ENCODE data around the gene RCHY1.
"Not testable (repeated sequence)": the region's sequence is repeated elsewhere in the genome, so short reads cannot be mapped to it uniquely, and the experiment has no call there.

RCHY1 gene

GRCh38 chr4:75542824-75543223 is 28.6 kb upstream of the RCHY1 start:
- no peak overlapping the region for H3K4me3 ChIP-seq (ENCODE audit: low read depth, low read length)
- H3K27me3 ChIP-seq (ENCODE audit: insufficient read depth, low read length), result no peaks in the 10 kb centered on the region
- no peak overlapping the region for H2AFZ ChIP-seq (ENCODE audit: low read length, unreplicated experiment)
- peak overlapping the region; percentile 25; the same call in 1 of the 2 replicates for H3K27ac ChIP-seq (ENCODE audit: low read depth, low read length)
- peaks cover 14% of the 10 kb centered on the region for H3K4me1 ChIP-seq (ENCODE audit: control insufficient read depth, insufficient read depth, low read length, unreplicated experiment)
- H3K79me2 ChIP-seq (ENCODE audit: control insufficient read depth, insufficient read depth, low read length, unreplicated experiment), result no peaks in the 10 kb centered on the region
- no peaks in the 10 kb centered on the region; the same call in 1 of the 2 replicates for H3K36me3 ChIP-seq (ENCODE audit: insufficient read depth, low read length)

GRCh38 chr4:75537308-75537707 is 23.1 kb upstream of the RCHY1 start:
- H3K4me1 ChIP-seq (ENCODE audit: control insufficient read depth, insufficient read depth, low read length, unreplicated experiment); H3K4me3 ChIP-seq (ENCODE audit: low read depth, low read length); H3K27ac ChIP-seq (ENCODE audit: low read depth, low read length); H3K79me2 ChIP-seq (ENCODE audit: control insufficient read depth, insufficient read depth, low read length, unreplicated experiment); H3K27me3 ChIP-seq (ENCODE audit: insufficient read depth, low read length); H2AFZ ChIP-seq (ENCODE audit: low read length, unreplicated experiment); H3K36me3 ChIP-seq (ENCODE audit: insufficient read depth, low read length): not testable (repeated sequence)

GRCh38 chr4:75533926-75534325 is 19.7 kb upstream of the RCHY1 start:
- not testable (repeated sequence) for H3K27ac ChIP-seq (ENCODE audit: low read depth, low read length); H3K27me3 ChIP-seq (ENCODE audit: insufficient read depth, low read length); H3K4me1 ChIP-seq (ENCODE audit: control insufficient read depth, insufficient read depth, low read length, unreplicated experiment); H3K4me3 ChIP-seq (ENCODE audit: low read depth, low read length); H3K79me2 ChIP-seq (ENCODE audit: control insufficient read depth, insufficient read depth, low read length, unreplicated experiment); H2AFZ ChIP-seq (ENCODE audit: low read length, unreplicated experiment)
- H3K36me3 ChIP-seq (ENCODE audit: insufficient read depth, low read length), result peaks cover 32% of the 10 kb centered on the region

- not testable (repeated sequence) for H2AFZ ChIP-seq (ENCODE audit: low read length, unreplicated experiment); H3K27ac ChIP-seq (ENCODE audit: low read depth, low read length); H3K4me1 ChIP-seq (ENCODE audit: control insufficient read depth, insufficient read depth, low read length, unreplicated experiment); H3K27me3 ChIP-seq (ENCODE audit: insufficient read depth, low read length); H3K4me3 ChIP-seq (ENCODE audit: low read depth, low read length); H3K79me2 ChIP-seq (ENCODE audit: control insufficient read depth, insufficient read depth, low read length, unreplicated experiment)
- H3K36me3 ChIP-seq (ENCODE audit: insufficient read depth, low read length), result peaks cover 32% of the 10 kb centered on the region
Observed at GRCh38 chr4:75533339-75533887, 19.2 kb upstream of the RCHY1 start.

- not testable (repeated sequence) for H2AFZ ChIP-seq (ENCODE audit: low read length, unreplicated experiment); H3K27ac ChIP-seq (ENCODE audit: low read depth, low read length); H3K4me3 ChIP-seq (ENCODE audit: low read depth, low read length); H3K4me1 ChIP-seq (ENCODE audit: control insufficient read depth, insufficient read depth, low read length, unreplicated experiment); H3K27me3 ChIP-seq (ENCODE audit: insufficient read depth, low read length); H3K79me2 ChIP-seq (ENCODE audit: control insufficient read depth, insufficient read depth, low read length, unreplicated experiment)
- H3K36me3 ChIP-seq (ENCODE audit: insufficient read depth, low read length), result peaks cover 45% of the 10 kb centered on the region
Observed at GRCh38 chr4:75531536-75532143, 17.4 kb upstream of the RCHY1 start.

- no peaks in the 10 kb centered on the region for H3K79me2 ChIP-seq (ENCODE audit: control insufficient read depth, insufficient read depth, low read length, unreplicated experiment)
- H3K36me3 ChIP-seq (ENCODE audit: insufficient read depth, low read length), result peaks cover 49% of the 10 kb centered on the region
- no peaks in the 10 kb centered on the region for H3K4me1 ChIP-seq (ENCODE audit: control insufficient read depth, insufficient read depth, low read length, unreplicated experiment)
- no peak overlapping the region for H2AFZ ChIP-seq (ENCODE audit: low read length, unreplicated experiment)
- no peak overlapping the region for H3K4me3 ChIP-seq (ENCODE audit: low read depth, low read length)
- H3K27me3 ChIP-seq (ENCODE audit: insufficient read depth, low read length), result no peaks in the 10 kb centered on the region
- no peak overlapping the region for H3K27ac ChIP-seq (ENCODE audit: low read depth, low read length)
Observed at GRCh38 chr4:75530556-75531322, 16.5 kb upstream of the RCHY1 start.

GRCh38 chr4:75527482-75527881 is 13.3 kb upstream of the RCHY1 start:
- no peak overlapping the region for H2AFZ ChIP-seq (ENCODE audit: low read length, unreplicated experiment)

GRCh38 chr4:75525910-75526309 is 11.7 kb upstream of the RCHY1 start:
- H2AFZ ChIP-seq (ENCODE audit: low read length, unreplicated experiment), result no peak overlapping the region
- peaks cover 41% of the 10 kb centered on the region for H3K36me3 ChIP-seq (ENCODE audit: insufficient read depth, low read length)
- no peak overlapping the region for H3K4me3 ChIP-seq (ENCODE audit: low read depth, low read length)
- H3K27me3 ChIP-seq (ENCODE audit: insufficient read depth, low read length), result no peaks in the 10 kb centered on the region
- H3K27ac ChIP-seq (ENCODE audit: low read depth, low read length), result no peak overlapping the region
- H3K79me2 ChIP-seq (ENCODE audit: control insufficient read depth, insufficient read depth, low read length, unreplicated experiment), result no peaks in the 10 kb centered on the region
- no peaks in the 10 kb centered on the region for H3K4me1 ChIP-seq (ENCODE audit: control insufficient read depth, insufficient read depth, low read length, unreplicated experiment)

More at GRCh38 chr4:75527482-75527881, 13.3 kb upstream of the RCHY1 start:
- H3K36me3 ChIP-seq (ENCODE audit: insufficient read depth, low read length), result peaks cover 42% of the 10 kb centered on the region
- H3K79me2 ChIP-seq (ENCODE audit: control insufficient read depth, insufficient read depth, low read length, unreplicated experiment), result no peaks in the 10 kb centered on the region
- H3K27ac ChIP-seq (ENCODE audit: low read depth, low read length), result no peak overlapping the region
- H3K4me1 ChIP-seq (ENCODE audit: control insufficient read depth, insufficient read depth, low read length, unreplicated experiment), result no peaks in the 10 kb centered on the region
- no peak overlapping the region for H3K4me3 ChIP-seq (ENCODE audit: low read depth, low read length)
- no peaks in the 10 kb centered on the region for H3K27me3 ChIP-seq (ENCODE audit: insufficient read depth, low read length)

GRCh38 chr4:75525086-75525485 is 10.9 kb upstream of the RCHY1 start:
- Histone ChIP-seq H3K27me3 (ENCODE audit: insufficient read depth, low read length) (no peaks in the 10 kb centered on the region), H3K4me1 (ENCODE audit: control insufficient read depth, insufficient read depth, low read length, unreplicated experiment) (no peaks in the 10 kb centered on the region), H3K27ac (ENCODE audit: low read depth, low read length) (no peak overlapping the region), H3K4me3 (ENCODE audit: low read depth, low read length) (no peak overlapping the region), H3K36me3 (ENCODE audit: insufficient read depth, low read length) (peaks cover 35% of the 10 kb centered on the region), H2AFZ (ENCODE audit: low read length, unreplicated experiment) (no peak overlapping the region), H3K79me2 (ENCODE audit: control insufficient read depth, insufficient read depth, low read length, unreplicated experiment) (no peaks in the 10 kb centered on the region)

GRCh38 chr4:75519452-75519851 is 5.2 kb upstream of the RCHY1 start:
- H3K4me3 ChIP-seq (ENCODE audit: low read depth, low read length); H2AFZ ChIP-seq (ENCODE audit: low read length, unreplicated experiment); H3K27me3 ChIP-seq (ENCODE audit: insufficient read depth, low read length); H3K27ac ChIP-seq (ENCODE audit: low read depth, low read length); H3K79me2 ChIP-seq (ENCODE audit: control insufficient read depth, insufficient read depth, low read length, unreplicated experiment); H3K4me1 ChIP-seq (ENCODE audit: control insufficient read depth, insufficient read depth, low read length, unreplicated experiment): not testable (repeated sequence)
- peaks cover 26% of the 10 kb centered on the region for H3K36me3 ChIP-seq (ENCODE audit: insufficient read depth, low read length)

- peak overlapping the region; percentile 94; the same call in 1 of the 2 replicates for H3K4me3 ChIP-seq (ENCODE audit: low read depth, low read length)
- peaks cover 17% of the 10 kb centered on the region for H3K36me3 ChIP-seq (ENCODE audit: insufficient read depth, low read length)
- peaks cover 38% of the 10 kb centered on the region for H3K79me2 ChIP-seq (ENCODE audit: control insufficient read depth, insufficient read depth, low read length, unreplicated experiment)
- peaks cover 23% of the 10 kb centered on the region for H3K4me1 ChIP-seq (ENCODE audit: control insufficient read depth, insufficient read depth, low read length, unreplicated experiment)
- no peak overlapping the region for H2AFZ ChIP-seq (ENCODE audit: low read length, unreplicated experiment)
- H3K27ac ChIP-seq (ENCODE audit: low read depth, low read length), result no peak overlapping the region
- H3K27me3 ChIP-seq (ENCODE audit: insufficient read depth, low read length), result no peaks in the 10 kb centered on the region
Observed at GRCh38 chr4:75516144-75516543, 1.9 kb upstream of the RCHY1 start.

Measured in ACC112 (cell line).